GM23338 (cell line): ENCODE data around the gene RASSF10. TPM values are rescaled to one million over a fixed set of nuclear protein-coding genes. Genes with fewer than 3 reads are reported as not detected.

ENCODE experiments used
- ATAC-seq: fragments of 200-7000 bp; cut with Tn5 transposase; 3 replicates; pipeline ENCODE4 v1.9.1; 2020
- DNase-seq: peaks from one replicate; pipeline ENCODE4 v3.0.0-alpha.2; 2015; ENCODE audit warnings: low spot score
- H2AFZ ChIP-seq: fragments of 200-600 bp; sonication (generic); 2 replicates; pipeline ENCODE4 v1.8.0; 2016; ENCODE audit warnings: antibody characterized with exemption, mild to moderate bottlenecking, moderate library complexity
- H3F3A ChIP-seq: fragments of 200-600 bp; sonication (generic); replicated peaks from 2 replicates; pipeline ENCODE4 v1.8.0; 2017; ENCODE audit warnings: antibody characterized with exemption, mixed run types, low read depth
- H3K27ac ChIP-seq: fragments of 200-600 bp; sonication (generic); 2 replicates; pipeline ENCODE4 v1.6.1; 2016; ENCODE audit warnings: low read depth
- H3K27me3 ChIP-seq: fragments of 200-600 bp; sonication (generic); 2 replicates; pipeline ENCODE4 v1.8.0; 2016; ENCODE audit warnings: mild to moderate bottlenecking, mixed run types, moderate library complexity; ENCODE audit not compliant: insufficient read depth
- H3K36me3 ChIP-seq: fragments of 200-600 bp; sonication (generic); 2 replicates; pipeline ENCODE4 v1.8.0; 2016; ENCODE audit warnings: mild to moderate bottlenecking; ENCODE audit not compliant: insufficient read depth
- H3K4me1 ChIP-seq: fragments of 200-600 bp; sonication (generic); 2 replicates; pipeline ENCODE4 v1.8.0; 2016; ENCODE audit warnings: mild to moderate bottlenecking, moderate library complexity; ENCODE audit not compliant: insufficient read depth
- H3K4me2 ChIP-seq: fragments of 200-600 bp; sonication (generic); 2 replicates; pipeline ENCODE4 v1.7.1; 2017; ENCODE audit warnings: mixed run types
- H3K4me3 ChIP-seq: fragments of 200-600 bp; sonication (generic); 2 replicates; pipeline ENCODE4 v1.6.1; 2016; ENCODE audit warnings: mixed run types
- H3K79me2 ChIP-seq: fragments of 200-600 bp; sonication (generic); replicated peaks from 2 replicates; pipeline ENCODE4 v1.8.0; 2017; ENCODE audit warnings: mild to moderate bottlenecking; ENCODE audit not compliant: insufficient read depth
- H3K9me2 ChIP-seq: fragments of 200-600 bp; sonication (generic); 2 replicates; pipeline ENCODE4 v1.8.0; 2017; ENCODE audit not compliant: insufficient read depth
- H4K20me1 ChIP-seq: fragments of 200-600 bp; sonication (generic); replicated peaks from 2 replicates; pipeline ENCODE4 v1.8.0; 2017; ENCODE audit warnings: mild to moderate bottlenecking; ENCODE audit not compliant: insufficient read depth
- H3K27ac Mint-ChIP-seq: 2 replicates; pipeline ENCODE4 v1.8.0; 2020; ENCODE audit warnings: inconsistent platforms, mild to moderate bottlenecking, moderate library complexity, mixed read lengths
- H3K27me3 Mint-ChIP-seq: 3 replicates; pipeline ENCODE4 v1.8.0; 2022; ENCODE audit warnings: low read depth, mild to moderate bottlenecking, moderate library complexity, mixed read lengths, inconsistent platforms; ENCODE audit not compliant: insufficient read depth, poor library complexity
- H3K36me3 Mint-ChIP-seq: 3 replicates; pipeline ENCODE4 v1.8.0; 2021; ENCODE audit warnings: low read depth, mild to moderate bottlenecking, inconsistent platforms, moderate library complexity, mixed read lengths
- H3K4me1 Mint-ChIP-seq: 3 replicates; pipeline ENCODE4 v1.8.0; 2020; ENCODE audit warnings: mild to moderate bottlenecking, inconsistent platforms, mixed read lengths
- H3K4me3 Mint-ChIP-seq: 3 replicates; pipeline ENCODE4 v1.8.0; 2021; ENCODE audit warnings: moderate library complexity, mild to moderate bottlenecking, inconsistent platforms, mixed read lengths
- H3K9me3 Mint-ChIP-seq: 3 replicates; pipeline ENCODE4 v1.8.0; 2020; ENCODE audit warnings: moderate library complexity, mild to moderate bottlenecking, inconsistent platforms, mixed read lengths
- CREB1 ChIP-seq: fragments of 250-450 bp; sonication (Bioruptor Pico); IDR thresholded peaks from 2 replicates; pipeline ENCODE4 v1.5.0; 2020; ENCODE audit warnings: low read depth, mild to moderate bottlenecking, moderate library complexity
- ETS1 ChIP-seq: IDR thresholded peaks from 2 replicates; pipeline ENCODE4 v1.6.1; 2016; ENCODE audit warnings: antibody characterized with exemption
- EZH2 ChIP-seq: fragments of 200-600 bp; sonication (generic); IDR thresholded peaks from one replicate; pipeline ENCODE4 v1.8.0; 2017; ENCODE audit warnings: antibody characterized with exemption, mild to moderate bottlenecking, low read depth; ENCODE audit not compliant: unreplicated experiment
- JUNB ChIP-seq: IDR thresholded peaks from one replicate; pipeline ENCODE4 v1.6.1; 2016; ENCODE audit warnings: antibody characterized with exemption; ENCODE audit not compliant: unreplicated experiment
- NANOG ChIP-seq: IDR thresholded peaks from 2 replicates; pipeline ENCODE4 v1.6.1; 2016; ENCODE audit warnings: antibody characterized with exemption, borderline replicate concordance
- POLR2AphosphoS5 ChIP-seq: IDR thresholded peaks from 2 replicates; pipeline ENCODE4 v1.6.1; 2016; ENCODE audit warnings: antibody characterized with exemption, low read depth
- REST ChIP-seq: IDR thresholded peaks from one replicate; pipeline ENCODE4 v1.6.1; 2018; ENCODE audit warnings: antibody characterized with exemption; ENCODE audit not compliant: unreplicated experiment
- ZNF114 ChIP-seq: fragments of 250-450 bp; sonication (Bioruptor Pico); IDR thresholded peaks from 2 replicates; pipeline ENCODE4 v1.5.0; 2020; ENCODE audit warnings: mild to moderate bottlenecking, moderate library complexity
- ZNF331 ChIP-seq: fragments of 250-450 bp; sonication (Bioruptor Pico); IDR thresholded peaks from 2 replicates; pipeline ENCODE4 v1.5.0; 2020; ENCODE audit warnings: low read depth, mild to moderate bottlenecking, moderate library complexity
- polyA plus RNA-seq: library from polyadenylated mRNA; unstranded; fragments of >200 nt; fragmentation: Nextera tagmentation; extraction: Ambion mirVana; gene quantifications from 2 replicates; pipeline ENCODE4 v1.2.1, GENCODE V29; 2016
- total RNA-seq: library from RNA; depleted of rRNA; stranded (reverse); fragments of >200 nt; shearing (Covaris generic); gene quantifications from 2 replicates; pipeline ENCODE4 v1.2.3, GENCODE V29; 2014
- TF ChIP-seq, protein P1 (sequence below): fragments of 250-450 bp; sonication (Bioruptor Pico); IDR thresholded peaks from 2 replicates; pipeline ENCODE4 v1.5.0; 2020; ENCODE audit warnings: mild to moderate bottlenecking, moderate library complexity

Gene RASSF10
- total and polyA plus RNA-seq, 2 experiments from 2014 or later, result 0.13 to 1.8 TPM

DNA sequence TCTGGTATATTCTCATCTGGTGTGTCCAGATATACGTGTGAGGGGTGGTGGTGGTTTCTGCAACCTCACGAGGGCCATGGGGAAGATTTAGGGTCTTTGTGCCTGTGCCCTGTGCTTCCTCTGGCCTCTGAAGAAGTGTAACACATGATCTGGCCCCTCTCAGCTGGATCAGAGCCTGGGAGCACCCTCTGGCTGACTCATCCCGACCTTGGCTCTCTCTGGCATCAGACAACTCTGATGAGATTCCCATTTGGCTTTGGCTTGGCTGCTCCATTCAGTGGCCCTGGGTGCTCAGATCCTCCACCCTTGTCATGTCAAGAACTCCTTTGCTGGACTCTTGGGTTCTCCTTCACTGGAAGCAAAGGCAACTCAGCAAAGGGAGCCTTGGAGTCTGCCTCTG, 45.2 kb downstream of the RASSF10 start (continued):
- TF ChIP-seq, protein P1, sequence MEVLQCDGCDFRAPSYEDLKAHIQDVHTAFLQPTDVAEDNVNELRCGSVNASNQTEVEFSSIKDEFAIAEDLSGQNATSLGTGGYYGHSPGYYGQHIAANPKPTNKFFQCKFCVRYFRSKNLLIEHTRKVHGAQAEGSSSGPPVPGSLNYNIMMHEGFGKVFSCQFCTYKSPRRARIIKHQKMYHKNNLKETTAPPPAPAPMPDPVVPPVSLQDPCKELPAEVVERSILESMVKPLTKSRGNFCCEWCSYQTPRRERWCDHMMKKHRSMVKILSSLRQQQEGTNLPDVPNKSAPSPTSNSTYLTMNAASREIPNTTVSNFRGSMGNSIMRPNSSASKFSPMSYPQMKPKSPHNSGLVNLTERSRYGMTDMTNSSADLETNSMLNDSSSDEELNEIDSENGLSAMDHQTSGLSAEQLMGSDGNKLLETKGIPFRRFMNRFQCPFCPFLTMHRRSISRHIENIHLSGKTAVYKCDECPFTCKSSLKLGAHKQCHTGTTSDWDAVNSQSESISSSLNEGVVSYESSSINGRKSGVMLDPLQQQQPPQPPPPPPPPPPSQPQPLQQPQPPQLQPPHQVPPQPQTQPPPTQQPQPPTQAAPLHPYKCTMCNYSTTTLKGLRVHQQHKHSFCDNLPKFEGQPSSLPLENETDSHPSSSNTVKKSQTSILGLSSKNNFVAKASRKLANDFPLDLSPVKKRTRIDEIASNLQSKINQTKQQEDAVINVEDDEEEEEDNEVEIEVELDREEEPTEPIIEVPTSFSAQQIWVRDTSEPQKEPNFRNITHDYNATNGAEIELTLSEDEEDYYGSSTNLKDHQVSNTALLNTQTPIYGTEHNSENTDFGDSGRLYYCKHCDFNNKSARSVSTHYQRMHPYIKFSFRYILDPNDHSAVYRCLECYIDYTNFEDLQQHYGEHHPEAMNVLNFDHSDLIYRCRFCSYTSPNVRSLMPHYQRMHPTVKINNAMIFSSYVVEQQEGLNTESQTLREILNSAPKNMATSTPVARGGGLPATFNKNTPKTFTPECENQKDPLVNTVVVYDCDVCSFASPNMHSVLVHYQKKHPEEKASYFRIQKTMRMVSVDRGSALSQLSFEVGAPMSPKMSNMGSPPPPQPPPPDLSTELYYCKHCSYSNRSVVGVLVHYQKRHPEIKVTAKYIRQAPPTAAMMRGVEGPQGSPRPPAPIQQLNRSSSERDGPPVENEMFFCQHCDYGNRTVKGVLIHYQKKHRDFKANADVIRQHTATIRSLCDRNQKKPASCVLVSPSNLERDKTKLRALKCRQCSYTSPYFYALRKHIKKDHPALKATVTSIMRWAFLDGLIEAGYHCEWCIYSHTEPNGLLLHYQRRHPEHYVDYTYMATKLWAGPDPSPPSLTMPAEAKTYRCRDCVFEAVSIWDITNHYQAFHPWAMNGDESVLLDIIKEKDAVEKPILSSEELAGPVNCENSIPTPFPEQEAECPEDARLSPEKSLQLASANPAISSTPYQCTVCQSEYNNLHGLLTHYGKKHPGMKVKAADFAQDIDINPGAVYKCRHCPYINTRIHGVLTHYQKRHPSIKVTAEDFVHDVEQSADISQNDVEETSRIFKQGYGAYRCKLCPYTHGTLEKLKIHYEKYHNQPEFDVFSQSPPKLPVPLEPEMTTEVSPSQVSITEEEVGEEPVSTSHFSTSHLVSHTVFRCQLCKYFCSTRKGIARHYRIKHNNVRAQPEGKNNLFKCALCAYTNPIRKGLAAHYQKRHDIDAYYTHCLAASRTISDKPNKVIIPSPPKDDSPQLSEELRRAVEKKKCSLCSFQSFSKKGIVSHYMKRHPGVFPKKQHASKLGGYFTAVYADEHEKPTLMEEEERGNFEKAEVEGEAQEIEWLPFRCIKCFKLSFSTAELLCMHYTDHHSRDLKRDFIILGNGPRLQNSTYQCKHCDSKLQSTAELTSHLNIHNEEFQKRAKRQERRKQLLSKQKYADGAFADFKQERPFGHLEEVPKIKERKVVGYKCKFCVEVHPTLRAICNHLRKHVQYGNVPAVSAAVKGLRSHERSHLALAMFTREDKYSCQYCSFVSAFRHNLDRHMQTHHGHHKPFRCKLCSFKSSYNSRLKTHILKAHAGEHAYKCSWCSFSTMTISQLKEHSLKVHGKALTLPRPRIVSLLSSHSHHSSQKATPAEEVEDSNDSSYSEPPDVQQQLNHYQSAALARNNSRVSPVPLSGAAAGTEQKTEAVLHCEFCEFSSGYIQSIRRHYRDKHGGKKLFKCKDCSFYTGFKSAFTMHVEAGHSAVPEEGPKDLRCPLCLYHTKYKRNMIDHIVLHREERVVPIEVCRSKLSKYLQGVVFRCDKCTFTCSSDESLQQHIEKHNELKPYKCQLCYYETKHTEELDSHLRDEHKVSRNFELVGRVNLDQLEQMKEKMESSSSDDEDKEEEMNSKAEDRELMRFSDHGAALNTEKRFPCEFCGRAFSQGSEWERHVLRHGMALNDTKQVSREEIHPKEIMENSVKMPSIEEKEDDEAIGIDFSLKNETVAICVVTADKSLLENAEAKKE (CRISPR knock-in tag), result no peak
- TF ChIP-seq REST, result no peak
- TF ChIP-seq JUNB, result no peak
- TF ChIP-seq ETS1, result no peak

- Histone ChIP-seq H3K36me3 (no peaks in the 10 kb centered on the region), H3K27me3 (no peaks in the 10 kb centered on the region), H3F3A (no peaks in the 10 kb centered on the region), H3K27ac (no peak overlapping the region), H3K9me2 (peaks cover 8% of the 10 kb centered on the region), H3K4me2 (no peak overlapping the region), H3K4me3 (no peak overlapping the region), H3K4me1 (no peaks in the 10 kb centered on the region), H2AFZ (no peak overlapping the region), H3K79me2 (no peaks in the 10 kb centered on the region), H4K20me1 (no peaks in the 10 kb centered on the region)
- no peak overlapping the region for H3K4me3 Mint-ChIP-seq
- ATAC-seq, result no peak
- no peaks in the 10 kb centered on the region for H3K27me3 Mint-ChIP-seq
- no peak overlapping the region for H3K27ac Mint-ChIP-seq
- 0 out of 3 replicates have a peak, but pooled peaks cover under 1% of the 10 kb centered on the region for H3K36me3 Mint-ChIP-seq
- no peak for DNase-seq
- peaks cover 12% of the 10 kb centered on the region for H3K4me1 Mint-ChIP-seq
- peaks cover under 1% of the 10 kb centered on the region; the same call in 2 of the 3 replicates for H3K9me3 Mint-ChIP-seq
- TF ChIP-seq ZNF114 (CRISPR knock-in tag), result no peak
- TF ChIP-seq ZNF331, result no peak
- no peak for TF ChIP-seq REST
- TF ChIP-seq NANOG, result no peak
- no peak for TF ChIP-seq CREB1 (CRISPR knock-in tag)
- TF ChIP-seq POLR2AphosphoS5, result no peak
- TF ChIP-seq EZH2, result no peak
Observed at GRCh38 chr11:13055200-13055599, 46.1 kb downstream of the RASSF10 start.
